Spleen (tissue), 11 donors: ENCODE data around the gene OR4Q2. TPM values are rescaled to one million over a fixed set of nuclear protein-coding genes. Genes with fewer than 3 reads are reported as not detected.

Experiments
- DNase-seq: peaks from one replicate; pipeline ENCODE4 v3.0.0-alpha.2; 2020
- H3K27ac ChIP-seq, 8 donors: fragments of 200-600 bp; sonication (generic) in 7 of 8; 1 replicate in 4 of 8; 2 replicates in 4 of 8; pipeline versions ENCODE4 v1.5.0 to v1.8.0; 2016 to 2021; ENCODE audit warnings: inconsistent platforms in 4 of 8, mild to moderate bottlenecking in 4 of 8, moderate library complexity in 1 of 8
- H3K27me3 ChIP-seq, 7 donors: fragments of 200-600 bp; sonication (generic) in 6 of 7; replicated peaks in 1 of 7; 1 replicate in 4 of 7; 2 replicates in 3 of 7; pipeline versions ENCODE4 v1.5.0 to v1.8.0; 2016 to 2021; ENCODE audit warnings: inconsistent platforms in 3 of 7, mild to moderate bottlenecking in 1 of 7
- H3K36me3 ChIP-seq, 6 donors: fragments of 200-600 bp; sonication (generic) in 5 of 6; 1 replicate in 4 of 6; 2 replicates in 2 of 6; pipeline versions ENCODE4 v1.5.0 to v1.8.0; 2016 to 2021; ENCODE audit warnings: inconsistent platforms in 2 of 6
- H3K4me1 ChIP-seq, 6 donors: fragments of 200-600 bp; sonication (generic) in 5 of 6; 1 replicate in 3 of 6; 2 replicates in 3 of 6; pipeline versions ENCODE4 v1.5.0 to v1.8.0; 2016 to 2021; ENCODE audit warnings: inconsistent platforms in 3 of 6
- H3K4me3 ChIP-seq, 8 donors: fragments of 200-600 bp; sonication (generic) in 7 of 8; 1 replicate in 4 of 8; 2 replicates in 4 of 8; pipeline versions ENCODE4 v1.5.0 to v1.8.0; 2016 to 2021; ENCODE audit warnings: inconsistent platforms in 4 of 8, mild to moderate bottlenecking in 4 of 8, moderate library complexity in 2 of 8
- H3K9me3 ChIP-seq, 8 donors: fragments of 200-600 bp; sonication (generic) in 7 of 8; 1 replicate in 4 of 8; 2 replicates in 4 of 8; pipeline versions ENCODE4 v1.5.0 to v1.8.0; 2016 to 2021; ENCODE audit warnings: inconsistent platforms in 4 of 8
- POLR2A ChIP-seq, 3 donors: fragments of 450-650 bp; IDR thresholded peaks; one replicate each; pipeline ENCODE4 v1.5.1; 2017; ENCODE audit warnings: antibody characterized with exemption in 3 of 3, mild to moderate bottlenecking in 1 of 3
- POLR2AphosphoS5 ChIP-seq, 3 donors: sonication (generic); formaldehyde crosslinking; IDR thresholded peaks; one replicate each; pipeline ENCODE4 v1.5.1; 2017; ENCODE audit warnings: antibody characterized with exemption in 3 of 3
- WGBS, 5 donors: extraction: QIAGEN DNeasy Blood & Tissue Kit in 3 of 5; methylation state at CpG; one replicate each; pipeline versions ENCODE4 v1.1.5 to v1.1.7; 2013 to 2018; 5-methylcytosine and 5-hydroxymethylcytosine counted together
- intact Hi-C: fragments of 100-400 bp; cut with DNase I; formaldehyde crosslinking; loops from one replicate; pipeline ENCODE4 v1.15.0; 2023; ENCODE audit warnings: low total_unique reads
- polyA plus RNA-seq, 3 donors: library from polyadenylated mRNA; stranded (reverse); fragments of 200-250 nt; gene quantifications; one replicate each; pipeline ENCODE4 v1.2.1, GENCODE V29; 2013
- total RNA-seq, 7 donors: library from RNA; depleted of rRNA in 3 of 7; stranded (reverse); fragments of >200 nt in 3 of 7; fragmentation: NEBNext Ultra II Directional in 4 of 7; extraction: Animal tissue kit (Norgen Biotek cat#: 25700) in 4 of 7; gene quantifications; one replicate each; pipeline versions ENCODE4 v1.1.0 to v1.2.1, GENCODE V29; 2016 to 2021
- TF ChIP-seq, protein P1 (sequence below), 11 experiments: fragments of 200-600 bp in 7 of 11; fragments of 450-650 bp in 4 of 11; sonication (generic) in 4 of 11; IDR thresholded peaks in 8 of 11; conservative IDR thresholded peaks in 3 of 11; 1 replicate in 7 of 11; 2 replicates in 4 of 11; pipeline versions ENCODE4 v1.4.0 to v1.8.0; 2016 to 2021; ENCODE audit warnings: antibody characterized with exemption in 11 of 11, inconsistent platforms in 4 of 11, mild to moderate bottlenecking in 1 of 11
- donor health status: healthy with polysubstance abuse.
- donor health status: DM: no; HTN: no; CAD: no; lungs with moderate emphysema.
- donor health status: DM: no; HTN: no; CAD: no.
- donor health status: Bipolar disorder and iron deficiency.
- donor health status: healthy.
- donor health status: DM: no; HTN: no; CAD: no.
- donor health status: DM: yes; HTN: yes; CAD: no.

OR4Q2 gene
- total and polyA plus RNA-seq, 10 donors: not detected

GRCh38 chr14:20035449-20035848, 33.5 kb downstream of the OR4Q2 start:
- Histone ChIP-seq H3K4me1 (no peaks in the 10 kb centered on the region), H3K27me3 (no peaks in the 10 kb centered on the region), H3K27ac (no peak overlapping the region), H3K9me3 (no peaks in the 10 kb centered on the region), H3K4me3 (no peak overlapping the region), H3K36me3 (no peaks in the 10 kb centered on the region)
- TF ChIP-seq POLR2A (IDR thresholded peaks at IDR 0.05) (no peak), POLR2AphosphoS5 (IDR thresholded peaks at IDR 0.05) (no peak)
- TF ChIP-seq, protein P1, sequence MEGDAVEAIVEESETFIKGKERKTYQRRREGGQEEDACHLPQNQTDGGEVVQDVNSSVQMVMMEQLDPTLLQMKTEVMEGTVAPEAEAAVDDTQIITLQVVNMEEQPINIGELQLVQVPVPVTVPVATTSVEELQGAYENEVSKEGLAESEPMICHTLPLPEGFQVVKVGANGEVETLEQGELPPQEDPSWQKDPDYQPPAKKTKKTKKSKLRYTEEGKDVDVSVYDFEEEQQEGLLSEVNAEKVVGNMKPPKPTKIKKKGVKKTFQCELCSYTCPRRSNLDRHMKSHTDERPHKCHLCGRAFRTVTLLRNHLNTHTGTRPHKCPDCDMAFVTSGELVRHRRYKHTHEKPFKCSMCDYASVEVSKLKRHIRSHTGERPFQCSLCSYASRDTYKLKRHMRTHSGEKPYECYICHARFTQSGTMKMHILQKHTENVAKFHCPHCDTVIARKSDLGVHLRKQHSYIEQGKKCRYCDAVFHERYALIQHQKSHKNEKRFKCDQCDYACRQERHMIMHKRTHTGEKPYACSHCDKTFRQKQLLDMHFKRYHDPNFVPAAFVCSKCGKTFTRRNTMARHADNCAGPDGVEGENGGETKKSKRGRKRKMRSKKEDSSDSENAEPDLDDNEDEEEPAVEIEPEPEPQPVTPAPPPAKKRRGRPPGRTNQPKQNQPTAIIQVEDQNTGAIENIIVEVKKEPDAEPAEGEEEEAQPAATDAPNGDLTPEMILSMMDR (IDR thresholded peaks at IDR 0.05 in 8 of 11, conservative IDR thresholded peaks at IDR 0.05 in 3 of 11): no peak
- WGBS, 5 donors: 68 to 77% (median 69%) methylated on average over 3 of the region's 3 CpGs
- no peak for DNase-seq
- intact Hi-C loops: no loop called here

DNA sequence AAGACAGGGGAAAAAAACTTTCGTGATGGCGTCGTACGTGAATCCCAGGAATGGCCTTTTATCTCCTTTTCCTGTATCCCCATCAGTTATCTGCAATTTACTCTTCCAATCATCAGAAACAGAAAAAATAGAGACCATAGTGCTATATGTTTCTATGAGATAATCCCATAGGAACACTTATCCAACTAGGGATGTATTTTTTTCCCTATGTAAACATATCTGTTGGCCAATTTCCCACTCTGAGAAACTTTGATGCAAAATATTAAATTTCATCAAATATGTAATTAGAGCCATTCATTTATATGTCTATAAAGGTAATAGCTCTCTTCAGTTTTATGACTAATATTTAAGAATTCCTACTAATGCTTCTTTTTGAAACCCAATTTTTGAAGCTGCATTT, 34.0 kb downstream of the OR4Q2 start, which contains the start of gene OR4K13:
OR4K13 (minus strand) TSS at position 101 of the 400 bp plus-strand sequence. CDS start 1,280 bp downstream, outside the sequence.
- Histone ChIP-seq H3K36me3 (no peaks in the 10 kb centered on the region), H3K27me3 (no peaks in the 10 kb centered on the region), H3K4me1 (no peaks in the 10 kb centered on the region), H3K9me3 (no peaks in the 10 kb centered on the region), H3K4me3 (no peak within 1 kb of the TSS), H3K27ac (no peak within 1 kb of the TSS)
- TF ChIP-seq, protein P1 (IDR thresholded peaks at IDR 0.05 in 8 of 11, conservative IDR thresholded peaks at IDR 0.05 in 3 of 11): no peak
- no peak for TF ChIP-seq POLR2AphosphoS5 (IDR thresholded peaks at IDR 0.05)
- no peak for TF ChIP-seq POLR2A (IDR thresholded peaks at IDR 0.05)
- intact Hi-C loops: no loop called here
- 91 to 95% (median 92%) methylated on average over 4 of the region's 4 CpGs for WGBS, 5 donors
- no peak for DNase-seq

DNA sequence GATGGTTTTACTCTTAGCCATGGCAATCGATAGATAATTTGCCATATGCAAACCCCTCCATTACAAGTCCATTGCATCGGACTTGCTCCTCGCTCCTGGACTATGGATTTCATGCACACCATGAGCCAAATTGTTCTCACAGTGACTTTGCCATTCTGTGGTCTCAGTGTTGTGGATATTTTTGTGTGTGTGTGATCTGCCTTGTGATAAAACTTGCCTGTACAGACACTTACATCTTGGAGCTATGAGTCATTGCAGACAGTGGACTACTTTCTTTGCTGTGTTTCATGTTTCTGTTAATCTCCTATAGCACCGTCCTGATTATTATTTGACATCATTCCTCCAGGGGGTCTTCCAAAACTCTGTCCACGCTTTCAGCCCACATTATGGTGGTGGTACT, 42.3 kb downstream of the OR4Q2 start:
- intact Hi-C loops: no loop called here
- 64 to 83% (median 72%) methylated on average over 5 of the region's 5 CpGs for WGBS, 5 donors

GRCh38 chr14:20048202-20048601, 46.2 kb downstream of the OR4Q2 start:
- Histone ChIP-seq H3K36me3 (no peaks in the 10 kb centered on the region), H3K4me3 (no peak overlapping the region), H3K9me3 (peaks cover 0 to 2% (median 0%) of the 10 kb centered on the region in 8 donors), H3K27me3 (no peaks in the 10 kb centered on the region), H3K27ac (no peak overlapping the region), H3K4me1 (no peaks in the 10 kb centered on the region)
- intact Hi-C loops: no loop called here
- no peak for DNase-seq
- TF ChIP-seq POLR2A (IDR thresholded peaks at IDR 0.05): no peak
- TF ChIP-seq, protein P1 (IDR thresholded peaks at IDR 0.05 in 8 of 11, conservative IDR thresholded peaks at IDR 0.05 in 3 of 11): no peak
- no peak for TF ChIP-seq POLR2AphosphoS5 (IDR thresholded peaks at IDR 0.05)
- 58 to 93% (median 86%) methylated on average over 1 of the region's 1 CpG for WGBS, 5 donors

More for the DNA sequence above, 42.3 kb downstream of the OR4Q2 start:
- Histone ChIP-seq H3K27ac (no peak overlapping the region), H3K36me3 (no peaks in the 10 kb centered on the region), H3K9me3 (peaks cover 0 to 5% (median 0%) of the 10 kb centered on the region in 8 donors), H3K4me3 (no peak overlapping the region), H3K4me1 (no peaks in the 10 kb centered on the region), H3K27me3 (no peaks in the 10 kb centered on the region)
- TF ChIP-seq POLR2A (IDR thresholded peaks at IDR 0.05) (no peak), POLR2AphosphoS5 (IDR thresholded peaks at IDR 0.05) (no peak)
- TF ChIP-seq, protein P1 (IDR thresholded peaks at IDR 0.05 in 8 of 11, conservative IDR thresholded peaks at IDR 0.05 in 3 of 11): no peak
- DNase-seq: no peak

Other genes starting within 250 kb of the OR4Q2 start
- not detected for gene OR4M1, start 228.7 kb upstream of the OR4Q2 start, total RNA-seq
- gene OR4M1, start 228.7 kb upstream of the OR4Q2 start, polyA plus RNA-seq: not detected
- not detected for gene OR4N2, start 198.4 kb upstream of the OR4Q2 start, total RNA-seq
- gene OR4N2, start 198.4 kb upstream of the OR4Q2 start, polyA plus RNA-seq: not detected
- gene OR4K2, start 127.0 kb upstream of the OR4Q2 start, total RNA-seq: not detected
- not detected for gene OR4K2, start 127.0 kb upstream of the OR4Q2 start, polyA plus RNA-seq
- gene OR4K5, start 81.6 kb upstream of the OR4Q2 start, total RNA-seq: not detected
- not detected for gene OR4K5, start 81.6 kb upstream of the OR4Q2 start, polyA plus RNA-seq
- gene OR4K1, start 71.2 kb upstream of the OR4Q2 start, total RNA-seq: not detected
- gene OR4K1, start 71.2 kb upstream of the OR4Q2 start, polyA plus RNA-seq: not detected
- gene OR4K15, start 26.6 kb upstream of the OR4Q2 start, total RNA-seq: not detected
- not detected for gene OR4K15, start 26.6 kb upstream of the OR4Q2 start, polyA plus RNA-seq
- gene OR4K14, start 17.1 kb downstream of the OR4Q2 start, total RNA-seq: not detected
- gene OR4K14, start 17.1 kb downstream of the OR4Q2 start, polyA plus RNA-seq: not detected
- gene OR4K13, start 33.9 kb downstream of the OR4Q2 start, total RNA-seq: not detected
- not detected for gene OR4K13, start 33.9 kb downstream of the OR4Q2 start, polyA plus RNA-seq
- not detected for gene OR4L1, start 57.9 kb downstream of the OR4Q2 start, total RNA-seq
- not detected for gene OR4L1, start 57.9 kb downstream of the OR4Q2 start, polyA plus RNA-seq
- gene OR4K17, start 108.6 kb downstream of the OR4Q2 start, total RNA-seq: not detected
- not detected for gene OR4K17, start 108.6 kb downstream of the OR4Q2 start, polyA plus RNA-seq
- gene OR4N5, start 136.7 kb downstream of the OR4Q2 start, total RNA-seq: not detected
- gene OR4N5, start 136.7 kb downstream of the OR4Q2 start, polyA plus RNA-seq: not detected
- not detected for gene OR11G2, start 188.7 kb downstream of the OR4Q2 start, total RNA-seq
- gene OR11G2, start 188.7 kb downstream of the OR4Q2 start, polyA plus RNA-seq: not detected
- not detected for gene OR11H6, start 221.5 kb downstream of the OR4Q2 start, total RNA-seq
- gene OR11H6, start 221.5 kb downstream of the OR4Q2 start, polyA plus RNA-seq: not detected
- gene OR11H7, start 226.8 kb downstream of the OR4Q2 start, total RNA-seq: not detected
- gene OR11H7, start 226.8 kb downstream of the OR4Q2 start, polyA plus RNA-seq: not detected
- not detected for gene OR11H4, start 237.1 kb downstream of the OR4Q2 start, total RNA-seq
- not detected for gene OR11H4, start 237.1 kb downstream of the OR4Q2 start, polyA plus RNA-seq